Body of pancreas (tissue), 4 donors: Measurements from ENCODE around the gene USP21.

ENCODE experiments used
- CTCF ChIP-seq, 7 experiments: fragments of 450-650 bp in 4 of 7; fragments of 200-600 bp in 3 of 7; sonication (generic) in 3 of 7; IDR thresholded peaks; one replicate each; pipeline ENCODE4 v1.5.1; 2016 to 2019; ENCODE audit warnings: antibody characterized with exemption in 7 of 7
- POLR2A ChIP-seq, 3 donors: fragments of 450-650 bp; IDR thresholded peaks; one replicate each; pipeline ENCODE4 v1.6.1; 2016; ENCODE audit warnings: antibody characterized with exemption in 3 of 3, mild to moderate bottlenecking in 2 of 3

DNA sequence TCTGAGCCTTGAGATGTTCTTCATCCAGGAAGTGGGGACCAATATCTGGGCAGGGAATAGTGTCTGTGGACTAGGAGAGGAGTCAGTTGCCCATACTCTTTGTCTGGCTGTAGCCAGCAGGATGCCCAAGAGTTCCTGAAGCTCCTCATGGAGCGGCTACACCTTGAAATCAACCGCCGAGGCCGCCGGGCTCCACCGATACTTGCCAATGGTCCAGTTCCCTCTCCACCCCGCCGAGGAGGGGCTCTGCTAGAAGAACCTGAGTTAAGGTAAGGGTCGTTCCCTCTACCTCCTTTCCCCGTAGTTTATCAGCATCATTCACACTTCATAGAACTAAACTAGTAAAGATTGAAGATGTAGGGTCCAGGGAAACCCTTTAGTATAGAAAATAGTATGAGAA, 3.5 kb downstream of the USP21 start:
- TF ChIP-seq CTCF (IDR thresholded peaks at IDR 0.05) (no peak), POLR2A (IDR thresholded peaks at IDR 0.05) (no peak)
